ENCODE results near the gene CCDC160.
"Not testable (repeated sequence)": the region's sequence is repeated elsewhere in the genome, so short reads cannot be mapped to it uniquely, and the experiment has no call there.

The CCDC160 gene

DNA sequence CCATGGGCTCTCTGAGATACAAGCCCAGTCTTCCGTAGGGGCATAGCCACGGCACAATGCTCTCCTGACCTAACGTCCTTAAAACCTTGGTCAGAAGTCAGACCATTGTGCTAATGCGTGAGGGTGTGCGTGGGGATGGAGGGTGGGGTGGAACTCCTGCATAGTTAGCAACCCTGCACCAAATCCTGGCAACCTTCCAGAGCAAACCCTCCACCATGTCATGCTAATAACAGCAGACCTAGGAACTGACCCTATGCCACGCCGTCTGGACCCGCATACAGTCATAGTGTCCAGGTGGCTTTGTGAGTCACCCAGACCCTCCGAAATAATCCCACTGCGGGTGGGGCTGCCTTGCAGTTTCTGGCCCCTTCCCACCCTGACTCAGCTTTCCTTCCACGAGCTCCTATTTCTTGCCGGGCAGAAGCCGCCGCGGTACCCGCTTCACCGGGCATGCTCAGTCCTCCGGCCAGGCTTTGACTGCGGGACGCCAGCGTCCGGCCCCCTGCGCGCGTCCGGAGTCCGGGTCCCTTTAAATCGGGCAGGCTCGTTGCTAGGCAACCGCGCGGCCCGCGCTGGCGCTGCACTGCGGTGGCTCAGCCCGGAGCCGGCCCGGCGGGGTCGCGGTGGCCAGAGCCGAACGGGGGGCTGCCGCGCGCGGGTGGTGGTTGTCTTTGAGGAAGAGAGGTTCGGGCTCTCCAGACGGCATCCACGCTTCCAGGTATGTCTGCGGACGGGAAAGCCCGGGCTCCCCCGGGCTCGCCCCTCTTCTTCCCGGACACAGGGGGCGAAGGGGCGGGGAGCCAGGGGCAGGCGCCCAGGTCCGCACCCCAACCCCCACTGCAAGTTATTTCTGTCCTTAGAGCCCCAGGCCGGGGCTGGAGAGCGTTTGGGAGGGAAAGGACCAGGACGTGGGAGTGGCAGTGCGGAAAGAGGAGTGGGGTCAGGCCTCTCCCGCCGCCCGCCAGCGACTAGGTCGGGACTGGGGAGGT, at the start of gene CCDC160:
Gene CCDC160, plus strand, starts transcription at position 557 of the 989 bp plus-strand sequence. CDS start 7,619 bp downstream, outside the sequence.
- peak; percentile 82 for DNase-seq

DNA sequence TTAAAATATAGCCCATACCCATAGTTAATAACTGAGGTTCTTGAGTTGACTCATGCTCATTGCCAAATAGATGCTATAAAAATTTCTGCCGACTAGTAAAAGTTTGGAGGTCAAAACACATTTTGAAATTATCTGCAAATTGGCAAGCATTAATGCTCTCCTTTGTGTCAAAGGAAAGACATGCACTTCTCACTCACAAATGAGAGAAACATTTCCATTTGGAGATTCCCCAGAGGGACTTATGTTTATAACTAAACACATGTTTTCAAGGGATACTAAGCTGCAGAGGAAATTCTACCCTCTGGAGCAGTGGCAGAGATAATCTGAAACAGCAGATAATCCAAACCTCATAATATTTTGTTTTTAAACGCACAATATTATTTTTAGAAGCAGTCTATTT, 45.7 kb upstream of the CCDC160 start:
- no peak for DNase-seq

DNA sequence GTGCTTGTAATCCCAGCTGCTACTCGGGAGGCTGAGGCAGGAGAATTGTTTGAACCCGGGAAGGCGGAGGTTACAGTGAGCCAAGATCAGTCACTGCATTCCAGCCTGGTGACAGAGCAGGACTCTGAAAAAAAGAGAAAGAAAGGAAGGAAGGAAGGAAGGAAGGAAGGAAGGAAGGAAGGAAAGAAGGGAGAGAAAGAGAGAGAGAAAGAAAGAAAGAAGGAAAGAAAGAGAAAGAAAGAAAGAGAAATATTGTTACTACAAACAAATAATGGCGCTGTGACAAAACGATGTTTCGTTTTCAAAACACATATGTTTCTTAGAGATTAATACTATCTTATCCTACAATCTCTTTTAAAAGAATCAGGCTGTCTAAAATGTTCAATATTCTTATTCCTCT, 42.1 kb upstream of the CCDC160 start:
- no peak for DNase-seq

DNA sequence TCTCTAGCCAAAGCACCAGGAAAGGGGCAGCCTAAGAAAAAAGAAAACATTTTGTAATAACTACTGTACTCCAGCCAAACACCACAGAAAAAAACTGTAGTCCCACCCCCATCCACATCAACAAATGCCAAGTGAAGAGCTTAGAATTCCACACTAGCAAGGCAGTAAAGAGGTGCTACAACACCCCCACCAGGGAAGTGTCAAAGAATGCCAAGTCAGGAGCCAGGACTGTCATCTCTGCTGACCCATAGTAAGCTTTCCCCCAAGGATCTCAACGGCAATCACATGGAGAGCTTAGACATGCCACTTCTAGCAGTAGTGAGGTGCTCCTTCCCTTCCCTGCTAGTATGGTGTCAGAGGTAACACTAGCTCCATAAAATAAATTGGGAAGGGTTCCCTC, 34.4 kb upstream of the CCDC160 start:
- DNase-seq: no peak

DNA sequence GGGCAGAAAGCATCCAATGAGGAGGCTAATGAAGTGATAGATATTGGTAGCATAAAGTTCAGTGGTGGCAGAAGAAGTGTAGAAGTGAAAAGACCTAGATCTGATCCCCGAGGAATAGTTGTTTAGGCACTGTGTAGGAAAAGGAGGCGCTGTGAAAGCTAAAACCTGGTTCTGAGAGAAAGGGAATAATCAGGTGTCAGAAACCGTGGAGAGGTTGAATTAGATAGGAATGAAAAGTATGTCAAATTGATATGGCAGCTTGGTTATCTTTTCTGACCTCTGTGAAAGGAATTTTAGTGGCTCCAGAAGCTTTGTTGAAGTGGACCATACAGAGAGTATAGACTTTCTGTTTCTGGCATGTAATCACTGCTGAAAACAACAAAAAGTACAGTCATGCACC, 30.8 kb upstream of the CCDC160 start:
- DNase-seq: no peak

DNA sequence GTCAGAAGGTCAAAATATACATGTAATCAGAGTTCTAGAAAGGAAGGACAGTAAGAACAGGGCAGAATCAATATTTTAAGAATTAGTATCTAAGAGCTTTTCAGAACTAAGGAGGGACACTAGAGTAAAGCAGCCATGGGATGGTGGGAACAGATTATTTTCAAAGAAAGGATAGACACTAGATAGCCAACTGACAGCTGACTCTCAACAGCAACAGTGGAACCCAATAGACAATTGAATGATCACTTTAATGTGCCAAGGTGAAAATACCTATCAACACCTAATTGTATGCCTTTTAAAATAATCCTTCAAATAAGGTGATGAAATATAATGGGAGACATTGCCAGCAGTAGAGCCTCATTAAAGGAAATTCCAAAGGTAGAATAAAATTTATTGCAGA, 26.5 kb upstream of the CCDC160 start:
- no peak for DNase-seq

DNA sequence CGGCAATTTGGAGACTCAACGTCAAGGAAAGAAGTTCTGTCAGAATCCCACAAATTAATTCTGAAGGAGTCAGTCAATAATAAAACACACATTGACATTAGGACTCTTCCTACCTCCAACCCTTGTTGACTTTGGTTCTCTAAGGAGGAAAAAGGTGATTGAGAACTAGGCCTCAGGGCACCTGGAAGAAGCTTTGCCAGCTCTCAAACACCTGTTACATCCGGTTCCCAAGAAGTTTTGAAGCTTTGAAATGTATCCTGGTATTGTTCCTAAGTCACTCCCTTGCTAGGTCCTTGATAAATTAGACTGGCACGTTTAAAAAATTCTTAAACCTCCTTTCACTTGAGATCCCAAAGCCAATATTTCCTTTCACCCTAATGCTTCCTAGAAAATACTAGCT, 1.7 kb upstream of the CCDC160 start:
- DNase-seq: no peak

DNA sequence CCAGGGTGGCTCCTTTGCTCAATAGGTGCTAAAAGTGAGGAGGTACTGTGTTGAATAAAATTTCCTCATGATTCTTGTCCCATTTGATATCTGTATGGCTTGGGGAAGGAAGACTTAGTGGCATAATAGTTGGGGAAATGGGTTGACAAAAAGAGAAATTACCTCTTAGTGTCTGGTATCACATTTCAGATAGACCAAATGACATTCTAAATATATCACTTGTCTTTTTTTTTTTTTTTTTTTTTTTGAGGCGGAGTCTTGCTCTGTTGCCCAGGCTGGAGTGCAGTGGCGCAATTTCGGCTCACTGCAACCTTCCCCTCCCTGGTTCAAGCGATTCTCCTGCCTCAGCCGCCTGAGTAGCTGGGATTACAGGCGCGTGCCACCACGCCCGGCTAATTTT, 1.2 kb downstream of the CCDC160 start:
- not testable (repeated sequence) for DNase-seq

DNA sequence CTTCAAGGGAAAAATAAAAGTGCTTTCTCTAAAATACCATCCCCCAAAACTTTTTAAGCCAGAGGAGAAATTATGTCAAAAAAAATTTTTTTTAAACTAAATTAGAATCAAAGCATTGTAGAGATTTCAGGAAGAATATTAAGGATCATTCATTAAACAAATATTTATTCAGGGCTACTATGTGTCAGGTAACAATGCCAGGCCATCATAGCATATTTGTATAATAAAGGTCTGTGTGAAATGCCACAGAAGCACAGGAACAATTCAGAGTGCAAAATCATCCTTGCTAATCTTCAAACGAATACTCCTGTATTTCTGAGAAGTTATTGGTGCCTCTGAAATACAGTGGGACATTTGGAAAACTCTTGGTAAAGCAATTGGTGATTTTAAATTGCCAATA, 2.0 kb downstream of the CCDC160 start:
- no peak for DNase-seq

DNA sequence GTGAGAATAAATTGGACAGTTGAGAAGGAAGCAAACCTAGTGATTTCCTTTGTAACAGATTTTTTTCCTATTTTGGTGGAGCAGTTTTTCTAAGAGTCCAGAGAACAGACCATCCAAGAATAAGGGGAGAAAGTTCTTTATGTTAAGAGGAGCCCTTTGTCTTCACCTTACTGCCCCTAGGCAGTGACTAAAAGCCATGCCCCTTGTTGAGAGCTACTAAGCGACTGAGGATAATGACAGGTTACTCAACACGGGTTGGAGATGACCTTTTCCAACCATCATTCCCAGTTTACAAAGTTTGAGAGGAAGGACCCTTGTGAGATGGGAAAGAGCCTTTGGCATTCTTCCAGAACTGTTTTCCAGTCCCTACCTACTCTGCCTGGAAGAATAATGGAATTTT, 3.2 kb downstream of the CCDC160 start:
- peak; percentile 62 for DNase-seq

DNA sequence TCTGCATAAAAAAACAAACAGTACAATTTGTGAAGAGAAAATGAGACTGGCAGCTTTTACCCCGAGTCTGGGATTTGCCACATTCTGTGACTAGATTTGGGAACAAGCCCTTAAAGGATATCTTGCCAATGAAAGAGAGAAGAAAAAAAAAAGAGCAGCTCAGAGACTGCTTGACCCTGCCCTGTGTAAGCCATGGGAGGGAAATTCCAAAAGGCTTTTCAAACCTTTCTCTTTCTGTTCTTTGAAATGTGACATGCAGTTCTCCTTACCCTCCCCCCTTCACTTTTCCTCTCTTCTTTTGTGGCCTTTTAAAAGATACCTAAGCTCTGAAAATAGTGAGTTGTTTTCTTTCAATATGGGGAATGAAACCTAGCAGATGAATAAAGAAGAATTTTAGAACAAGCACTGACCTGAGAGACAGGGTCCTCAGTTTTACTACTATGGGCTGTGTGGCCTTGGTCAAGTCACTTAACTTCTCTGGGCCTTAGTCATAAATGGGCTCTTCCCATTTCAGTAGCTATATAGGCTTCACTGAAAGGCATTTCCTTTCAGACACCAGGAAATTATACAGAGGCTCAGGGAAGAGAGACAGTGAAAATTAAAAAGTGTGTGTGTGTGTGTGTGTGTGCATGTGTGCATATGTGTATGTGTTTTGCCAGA, 5.1 kb downstream of the CCDC160 start:
- DNase-seq: no peak

DNA sequence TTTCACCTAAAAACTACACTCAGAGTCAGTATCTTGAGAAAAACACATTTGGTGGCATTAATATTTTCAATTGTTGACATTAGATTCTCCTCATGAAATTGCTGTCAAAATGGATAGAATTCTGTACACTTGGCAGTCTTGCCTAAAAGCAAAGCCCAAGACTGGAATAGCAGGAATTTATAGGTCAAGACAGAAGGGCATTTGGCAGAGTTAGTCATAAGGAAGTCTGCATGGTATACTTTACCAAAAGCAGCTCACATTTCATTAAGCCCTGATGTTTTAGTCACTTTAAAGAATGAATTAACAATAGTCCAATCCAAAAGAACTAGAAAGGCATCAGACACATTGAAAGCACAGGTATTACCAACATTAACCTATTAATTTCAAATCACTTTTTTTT, 7.1 kb downstream of the CCDC160 start:
- DNase-seq: no peak

DNA sequence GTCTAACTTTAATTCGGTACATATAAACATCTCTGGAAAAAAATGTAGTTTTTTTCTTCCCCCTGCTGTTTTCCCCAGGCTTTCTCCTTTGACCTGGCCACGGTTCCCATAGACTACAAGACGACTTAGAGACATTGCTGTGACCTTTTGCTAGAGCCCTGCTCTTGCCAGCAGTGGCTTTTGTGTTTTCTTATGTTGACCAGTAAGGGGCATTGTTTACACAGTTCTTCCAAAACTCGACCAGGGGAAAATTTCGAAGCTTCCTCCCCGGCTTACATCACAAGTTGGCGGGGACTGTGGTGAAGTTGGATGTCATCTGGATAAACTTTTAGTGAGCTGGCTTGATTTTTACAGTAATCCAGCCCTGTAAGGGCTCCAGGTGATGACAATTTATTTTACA, 9.3 kb downstream of the CCDC160 start:
- DNase-seq: no peak

DNA sequence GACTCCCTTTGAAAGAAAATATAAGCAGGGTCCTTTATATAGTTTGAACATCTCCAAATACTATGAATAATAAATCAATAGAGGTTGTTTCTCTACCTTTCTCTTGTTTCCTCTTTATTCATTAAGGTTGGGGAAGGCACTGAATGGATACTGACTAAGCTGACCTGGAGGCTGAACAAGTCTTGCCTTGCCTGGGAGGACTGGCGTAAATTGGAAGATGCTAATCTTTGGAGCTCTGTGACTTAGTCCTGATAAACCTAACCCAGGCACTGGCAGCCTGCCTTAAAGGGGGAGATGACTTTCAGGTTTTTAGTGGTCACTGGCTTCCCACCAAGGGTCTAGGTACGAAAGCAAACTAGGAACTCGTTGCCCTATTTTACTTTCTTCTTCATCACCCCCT, 10.5 kb downstream of the CCDC160 start:
- no peak for DNase-seq

DNA sequence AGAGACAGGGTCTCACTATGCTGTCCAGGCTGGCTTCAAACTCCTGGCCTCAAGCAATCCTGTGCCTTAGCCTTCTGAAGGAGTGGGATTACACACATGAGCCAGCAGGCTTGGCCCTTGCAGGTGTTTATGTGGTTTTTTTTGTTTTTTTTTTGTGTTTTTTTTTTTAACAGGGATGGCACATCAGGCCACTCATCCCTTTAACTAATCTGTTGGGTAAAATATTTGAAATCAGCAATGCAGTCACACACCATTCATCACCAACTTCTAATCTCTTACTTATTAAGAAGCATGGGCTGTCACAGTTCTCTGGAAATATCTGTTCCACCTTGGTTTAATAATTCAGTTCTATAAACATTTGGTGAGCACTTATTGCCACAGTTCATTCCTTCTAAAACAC, 12.3 kb downstream of the CCDC160 start:
- DNase-seq: no peak

DNA sequence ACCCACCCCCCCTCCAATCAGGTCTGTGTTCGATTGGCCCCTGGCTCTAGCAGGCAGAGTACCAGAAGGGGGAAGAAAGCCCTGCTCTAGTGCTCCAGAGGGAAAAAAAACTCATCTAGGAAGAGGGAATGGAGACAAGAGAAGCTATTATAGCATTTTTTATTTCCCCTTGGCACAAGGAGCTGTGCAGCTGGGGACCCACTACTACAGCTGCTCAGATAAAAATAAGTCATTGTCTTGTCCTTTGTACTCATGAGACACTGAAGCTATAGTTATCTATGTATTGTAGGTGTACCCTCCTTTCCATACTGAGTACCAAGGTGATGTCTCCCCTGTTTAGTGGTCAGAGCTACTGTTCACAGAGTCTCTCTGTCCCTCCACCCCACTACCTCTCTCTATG, 14.3 kb downstream of the CCDC160 start:
- no peak for DNase-seq

DNA sequence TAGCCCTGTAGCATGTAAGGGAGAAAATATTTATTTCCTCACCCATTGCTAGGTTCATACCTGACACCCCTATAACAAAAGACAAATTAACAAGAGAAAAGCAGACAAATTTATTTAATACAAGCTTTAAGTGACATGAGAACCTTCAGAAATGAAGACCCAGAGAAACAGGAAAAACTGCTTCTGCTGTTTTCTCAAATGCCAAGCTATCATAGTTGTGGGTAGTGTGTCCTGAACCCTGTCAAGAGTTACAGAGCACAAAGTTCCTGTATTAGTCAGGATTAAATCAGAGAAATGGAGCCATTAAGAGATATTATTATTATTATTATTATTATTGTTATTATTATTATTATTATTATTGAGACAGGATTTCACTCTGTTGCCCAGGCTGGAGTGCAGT, 17.5 kb downstream of the CCDC160 start:
- no peak for DNase-seq

DNA sequence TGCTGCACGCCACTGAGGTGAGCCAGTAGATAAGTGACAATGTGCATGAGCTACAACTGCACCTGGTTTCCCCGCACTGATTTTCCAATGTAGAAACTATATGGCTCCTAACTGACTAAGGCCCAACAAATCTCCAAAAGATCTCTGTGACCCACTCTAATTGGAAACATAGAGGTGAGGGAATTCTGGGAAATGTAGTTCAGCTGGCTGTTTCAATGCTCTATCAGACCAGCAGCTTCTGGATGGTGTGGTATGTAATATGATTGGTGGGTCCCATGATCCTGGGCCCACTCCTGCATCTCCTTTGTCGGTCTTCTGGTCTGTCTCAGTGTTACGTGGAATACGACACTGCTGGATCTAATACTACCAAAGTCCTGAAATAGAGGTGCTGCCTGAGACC, 18.6 kb downstream of the CCDC160 start:
- DNase-seq: no peak

DNA sequence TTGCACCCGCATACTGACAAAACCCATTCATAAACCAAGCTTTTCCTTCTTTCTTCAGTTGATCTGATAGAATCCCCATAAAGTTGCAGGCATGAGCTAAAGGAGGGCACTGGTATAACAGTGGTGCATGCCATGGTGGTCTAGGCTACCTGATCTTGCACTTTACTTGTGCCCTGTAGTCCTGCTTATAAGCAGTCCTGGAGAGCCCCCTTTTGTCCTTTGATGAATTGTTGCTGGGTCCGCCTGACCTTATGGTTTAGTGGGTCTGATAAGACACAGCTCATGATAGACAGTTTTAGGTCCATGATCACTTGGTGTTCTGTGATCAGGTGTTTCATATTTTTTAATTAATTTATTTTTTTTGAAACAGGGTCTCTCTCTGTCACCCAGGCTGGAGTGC, 19.7 kb downstream of the CCDC160 start:
- DNase-seq: no peak

DNA sequence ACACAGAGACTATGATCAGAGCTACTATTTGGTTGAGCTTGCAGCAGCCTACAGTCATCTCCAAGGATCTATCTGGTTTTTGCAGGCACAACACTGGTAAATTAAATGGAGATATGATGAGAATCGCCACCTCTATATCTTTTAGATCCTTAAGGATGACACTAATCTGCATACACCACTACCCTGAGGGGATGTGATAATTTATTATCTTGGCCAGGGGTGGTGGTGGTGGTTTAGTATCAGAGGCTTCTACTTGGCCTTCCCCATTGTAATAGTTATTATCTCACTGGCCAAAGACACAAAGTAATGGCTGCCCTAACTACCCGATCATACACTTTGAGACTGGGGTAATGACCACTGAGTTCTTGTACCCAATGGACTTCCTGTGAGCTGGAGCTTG, 21.2 kb downstream of the CCDC160 start:
- no peak for DNase-seq

DNA sequence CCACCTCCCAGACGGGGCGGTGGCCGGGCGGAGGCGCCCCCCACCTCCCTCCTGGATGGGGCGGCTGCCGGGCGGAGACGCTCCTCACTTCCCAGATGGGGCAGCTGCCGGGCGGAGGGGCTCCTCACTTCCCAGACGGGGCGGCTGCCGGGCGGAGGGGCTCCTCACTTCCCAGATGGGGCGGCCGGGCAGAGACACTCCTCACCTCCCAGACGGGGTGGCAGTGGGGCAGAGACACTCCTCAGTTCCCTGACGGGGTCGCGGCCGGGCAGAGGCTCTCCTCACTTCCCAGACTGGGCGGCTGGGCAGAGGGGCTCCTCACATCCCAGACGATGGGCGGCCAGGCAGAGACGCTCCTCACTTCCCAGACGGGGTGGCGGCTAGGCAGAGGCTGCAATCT, 49.0 kb downstream of the CCDC160 start:
- DNase-seq: not testable (repeated sequence)

DNA sequence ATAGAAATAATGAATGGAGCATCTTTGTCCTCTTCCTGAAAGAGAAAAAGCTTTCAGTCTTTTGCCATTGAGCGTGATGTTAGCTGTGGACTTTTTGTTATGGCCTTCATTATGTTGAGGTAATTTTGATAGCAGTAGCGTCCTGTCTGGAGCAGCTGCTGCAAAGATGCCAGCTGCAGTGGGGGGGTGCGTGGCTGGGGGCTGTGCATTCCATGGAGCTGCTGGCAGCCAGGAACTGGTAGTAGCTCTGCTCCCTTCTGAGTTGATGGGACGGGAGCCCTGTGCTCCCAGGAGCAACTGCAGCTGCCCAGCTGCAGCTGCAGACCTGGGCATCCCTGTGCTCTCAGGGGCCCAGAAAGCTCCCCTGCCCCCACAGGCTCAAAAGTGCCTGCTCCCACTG, 50.4 kb downstream of the CCDC160 start:
- no peak for DNase-seq

DNA sequence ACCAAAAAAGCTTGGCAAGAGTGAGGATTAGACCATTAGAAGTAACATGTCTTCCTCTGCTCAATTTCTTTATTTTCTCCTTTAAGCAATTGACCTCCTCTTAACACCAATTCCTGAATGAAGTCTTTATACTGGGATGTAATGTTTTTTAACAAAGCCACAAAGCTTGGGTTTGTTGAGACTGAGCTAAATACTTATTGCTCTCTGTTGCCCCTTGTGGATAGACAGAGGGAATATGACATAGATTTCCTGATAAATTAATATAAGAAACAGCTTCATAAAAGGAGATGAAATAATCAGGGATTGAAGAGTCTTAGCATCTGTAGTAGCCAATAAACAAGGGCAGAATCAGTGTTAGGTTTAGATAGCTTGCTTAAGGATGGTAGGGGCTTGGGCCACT, 57.6 kb downstream of the CCDC160 start:
- DNase-seq: no peak

All from islet precursor cell (in vitro differentiated cells).